Activated naive CD4-positive, alpha-beta T cell treated with anti-CD3 and anti-CD28 coated beads, Interleukin-2, amount 10 ng/mL, durations not matched to agents 7 days and 5 days (primary cell): Measurements from ENCODE around the gene GAS2L2.

ENCODE experiments used
- CTCF ChIA-PET: fragments of 350-600 bp; sonication (Branson Sonifier 250); formaldehyde crosslinking; loops from one replicate; lab custom pipeline; 2021; ENCODE audit warnings: antibody characterized with exemption; lab: Charles Lee
- DNase-seq: peaks from one replicate; pipeline ENCODE4 v3.0.0-alpha.2; 2020
- H3K27ac Mint-ChIP-seq: one replicate; pipeline ENCODE4 v1.8.0; 2021; ENCODE audit warnings: mild to moderate bottlenecking, moderate library complexity, mixed read lengths
- H3K27me3 Mint-ChIP-seq: one replicate; pipeline ENCODE4 v1.8.0; 2021; ENCODE audit warnings: mild to moderate bottlenecking, mixed read lengths
- H3K36me3 Mint-ChIP-seq: one replicate; pipeline ENCODE4 v1.8.0; 2021; ENCODE audit warnings: mixed read lengths
- H3K4me1 Mint-ChIP-seq: one replicate; pipeline ENCODE4 v1.8.0; 2021; ENCODE audit warnings: mixed read lengths
- H3K4me3 Mint-ChIP-seq: one replicate; pipeline ENCODE4 v1.8.0; 2021; ENCODE audit warnings: mild to moderate bottlenecking, moderate library complexity, mixed read lengths
- H3K9me3 Mint-ChIP-seq: one replicate; pipeline ENCODE4 v1.8.0; 2021; ENCODE audit warnings: mixed read lengths

The GAS2L2 gene

DNA sequence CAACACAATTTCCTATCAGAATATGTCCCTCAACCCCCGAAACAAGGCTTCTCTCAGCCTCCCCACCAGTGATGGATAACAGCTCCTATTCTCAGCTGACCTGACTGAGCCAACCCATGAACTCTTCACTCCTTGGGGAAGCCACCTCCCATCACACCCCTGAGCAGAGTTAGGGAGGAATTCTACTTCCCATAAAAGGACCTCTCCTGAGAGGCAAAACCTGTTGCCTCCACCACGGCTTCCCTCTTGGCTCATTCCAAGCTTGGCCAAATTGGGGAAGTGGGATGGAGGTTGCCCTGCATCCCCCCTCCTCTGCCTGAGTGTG lies 27.3 kb downstream of the GAS2L2 start:
- Mint-ChIP-seq H3K27ac (no peak overlapping the region), H3K36me3 (peaks cover 26% of the 10 kb centered on the region)

DNA sequence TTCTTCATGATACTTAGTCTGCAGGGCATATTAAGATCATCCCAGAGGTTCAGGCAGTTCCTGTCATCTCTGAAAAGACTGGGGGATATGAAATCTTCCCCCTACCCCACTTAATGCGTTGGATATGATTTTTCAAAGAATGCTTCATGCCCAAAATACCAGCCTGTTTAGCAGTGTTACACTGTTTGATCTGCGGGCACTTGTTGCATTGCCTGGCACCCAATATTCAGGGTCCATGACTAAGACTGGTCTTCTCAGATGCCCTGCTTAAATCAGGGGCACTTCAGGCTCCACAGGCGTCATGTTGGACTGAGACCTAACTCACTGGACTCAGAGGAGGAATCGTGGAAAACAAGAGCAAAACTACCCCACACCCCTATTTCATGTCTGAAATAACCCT lies 28.0 kb downstream of the GAS2L2 start:
- CTCF ChIA-PET: no interaction called here
- no peak overlapping the region for H3K27ac Mint-ChIP-seq
- H3K36me3 Mint-ChIP-seq: peaks cover 27% of the 10 kb centered on the region
- DNase-seq: no peak
- H3K9me3 Mint-ChIP-seq: no peaks in the 10 kb centered on the region
- H3K4me1 Mint-ChIP-seq: no peaks in the 10 kb centered on the region
- no peaks in the 10 kb centered on the region for H3K27me3 Mint-ChIP-seq
- H3K4me3 Mint-ChIP-seq: no peak overlapping the region

More for the DNA sequence above, 27.3 kb downstream of the GAS2L2 start:
- Mint-ChIP-seq H3K9me3 (no peaks in the 10 kb centered on the region), H3K27me3 (peaks cover 6% of the 10 kb centered on the region), H3K4me3 (no peak overlapping the region), H3K4me1 (peaks cover 5% of the 10 kb centered on the region)
- DNase-seq: no peak
- CTCF ChIA-PET: no interaction called here

DNA sequence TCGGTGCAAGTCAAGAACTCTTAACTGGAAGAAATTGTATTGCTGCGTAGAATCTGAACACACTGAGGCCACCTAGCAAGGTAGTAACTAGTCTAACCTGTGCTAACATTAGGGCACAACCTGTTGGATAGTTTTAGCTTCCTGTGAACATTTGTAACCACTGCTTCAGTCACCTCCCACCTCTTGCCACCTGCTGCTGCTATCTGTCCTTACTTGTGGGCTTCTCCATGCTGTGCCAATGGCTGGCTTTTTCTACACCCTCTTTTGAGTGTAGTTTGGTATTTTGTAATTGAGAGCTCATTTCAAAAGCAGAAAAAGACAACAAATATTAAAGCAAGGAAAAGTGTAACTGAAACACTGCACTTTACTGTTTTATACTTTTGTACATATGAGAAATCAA lies 29.3 kb downstream of the GAS2L2 start:
- peaks cover 33% of the 10 kb centered on the region for H3K36me3 Mint-ChIP-seq
- CTCF ChIA-PET: interaction anchor here (0.8 to 1.4 kb wide), 4 partner anchors 13 to 111 kb away, joined by 3 to 4 read pairs (median 4); no protein-coding TSS in a partner anchor
- no peak overlapping the region for H3K27ac Mint-ChIP-seq
- no peaks in the 10 kb centered on the region for H3K4me1 Mint-ChIP-seq
- DNase-seq: no peak
- H3K27me3 Mint-ChIP-seq: no peaks in the 10 kb centered on the region
- H3K4me3 Mint-ChIP-seq: no peak overlapping the region
- no peaks in the 10 kb centered on the region for H3K9me3 Mint-ChIP-seq

DNA sequence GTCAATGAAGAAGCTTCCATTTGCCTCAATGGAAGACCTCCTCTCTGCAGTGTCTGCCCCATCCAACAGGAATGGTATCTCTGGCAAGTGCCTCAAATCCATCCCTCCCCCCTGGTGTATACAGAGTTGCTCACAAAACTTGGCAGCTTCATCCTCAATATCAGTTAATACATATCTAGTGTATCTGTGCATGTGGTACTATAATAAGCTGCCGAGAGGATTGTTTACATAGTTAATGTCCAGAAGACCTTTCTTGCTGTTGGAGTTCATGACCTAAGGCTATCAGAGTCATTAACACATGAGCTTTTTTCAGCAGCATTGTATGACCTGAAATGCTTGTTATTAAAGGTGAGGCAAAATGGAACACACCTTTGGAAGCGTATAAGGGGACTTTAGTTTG lies 35.6 kb downstream of the GAS2L2 start:
- no peak for DNase-seq
- peaks cover 35% of the 10 kb centered on the region for H3K36me3 Mint-ChIP-seq
- no peak overlapping the region for H3K27ac Mint-ChIP-seq
- no peaks in the 10 kb centered on the region for H3K4me1 Mint-ChIP-seq
- CTCF ChIA-PET: interaction anchor here (1.5 kb wide), 1 partner anchor 104 kb away, joined by 5 read pairs; no protein-coding TSS in a partner anchor
- H3K9me3 Mint-ChIP-seq: no peaks in the 10 kb centered on the region
- H3K4me3 Mint-ChIP-seq: no peak overlapping the region
- no peaks in the 10 kb centered on the region for H3K27me3 Mint-ChIP-seq

DNA sequence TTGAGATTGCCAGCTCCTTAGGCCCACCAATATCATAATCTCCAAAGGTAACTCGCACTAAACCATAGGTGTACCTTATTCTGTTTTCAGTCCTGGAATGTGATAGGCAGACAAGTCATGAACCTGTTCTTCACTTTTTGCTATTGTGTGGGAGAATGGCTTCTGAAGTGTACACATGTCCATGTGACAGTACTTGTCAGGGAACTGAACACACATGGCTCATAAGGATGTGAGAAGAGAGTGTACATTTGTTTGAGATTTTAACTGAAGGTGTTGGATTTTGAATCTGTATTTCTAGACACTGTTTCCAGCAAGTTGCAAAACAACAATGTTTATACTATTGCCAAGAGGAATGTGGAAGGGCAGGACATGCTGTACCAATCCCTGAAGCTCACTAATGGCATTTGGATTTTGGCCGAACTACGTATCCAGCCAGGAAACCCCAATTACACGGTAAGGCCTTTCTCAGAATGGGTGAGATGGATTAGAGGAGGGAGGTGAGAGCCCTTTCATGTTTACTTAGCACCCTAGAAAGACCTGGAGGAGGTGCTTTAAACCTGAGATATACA lies 36.1 kb downstream of the GAS2L2 start:
- no peak for DNase-seq
- H3K9me3 Mint-ChIP-seq: no peaks in the 10 kb centered on the region
- H3K4me3 Mint-ChIP-seq: no peak overlapping the region
- no peaks in the 10 kb centered on the region for H3K27me3 Mint-ChIP-seq
- peaks cover 36% of the 10 kb centered on the region for H3K36me3 Mint-ChIP-seq
- H3K4me1 Mint-ChIP-seq: peaks cover 2% of the 10 kb centered on the region
- CTCF ChIA-PET: interaction anchor here (1.5 kb wide), 1 partner anchor 104 kb away, joined by 5 read pairs; no protein-coding TSS in a partner anchor
- no peak overlapping the region for H3K27ac Mint-ChIP-seq

DNA sequence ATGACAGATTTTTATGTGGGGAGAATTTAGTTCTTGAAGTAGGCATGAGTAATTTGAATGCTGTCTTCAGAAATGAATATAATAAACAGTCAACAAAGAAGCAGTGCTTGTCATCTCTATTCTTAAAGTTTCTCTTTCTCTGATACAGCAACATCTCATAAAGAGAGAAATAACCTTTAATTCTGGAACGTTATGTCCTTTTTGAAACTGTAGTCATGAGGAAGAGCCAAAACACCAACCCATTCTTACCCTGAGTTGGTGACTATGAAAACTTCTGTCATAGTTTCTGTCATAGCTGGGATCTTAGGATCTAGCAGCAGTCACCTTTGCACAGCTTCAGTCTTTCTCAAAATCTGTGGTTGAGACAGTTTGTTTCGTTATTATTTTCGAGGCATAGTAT lies 36.9 kb downstream of the GAS2L2 start:
- Mint-ChIP-seq H3K4me1 (peaks cover 4% of the 10 kb centered on the region), H3K36me3 (peaks cover 35% of the 10 kb centered on the region), H3K4me3 (no peak overlapping the region), H3K27me3 (no peaks in the 10 kb centered on the region), H3K27ac (no peak overlapping the region), H3K9me3 (no peaks in the 10 kb centered on the region)
- no peak for DNase-seq
- CTCF ChIA-PET: no interaction called here

DNA sequence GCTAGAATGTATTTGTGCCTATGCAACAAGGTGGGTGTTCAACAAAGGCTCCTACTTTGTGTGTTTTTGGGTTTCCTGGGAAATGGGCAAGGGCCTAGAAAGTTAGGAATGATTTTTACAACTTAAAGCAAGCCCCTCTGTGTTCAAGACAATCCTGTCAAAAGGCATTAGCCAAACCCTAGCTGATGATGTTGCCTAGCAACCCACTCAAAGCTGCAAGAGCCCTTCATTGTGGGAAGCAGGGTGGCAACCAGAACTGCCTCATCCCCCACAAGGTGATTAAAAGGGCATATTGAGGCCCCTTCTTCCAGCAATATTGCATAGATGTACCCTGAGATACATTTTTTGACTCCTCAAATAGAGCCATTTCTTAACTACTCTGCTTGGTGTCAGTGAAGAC lies 37.6 kb downstream of the GAS2L2 start:
- Mint-ChIP-seq H3K9me3 (no peaks in the 10 kb centered on the region), H3K36me3 (peaks cover 36% of the 10 kb centered on the region), H3K27me3 (no peaks in the 10 kb centered on the region), H3K4me1 (peaks cover 5% of the 10 kb centered on the region), H3K4me3 (no peak overlapping the region), H3K27ac (no peak overlapping the region)
- CTCF ChIA-PET: interaction anchor here (1.0 kb wide), 1 partner anchor 32 kb away, joined by 4 read pairs; no protein-coding TSS in a partner anchor
- no peak for DNase-seq

DNA sequence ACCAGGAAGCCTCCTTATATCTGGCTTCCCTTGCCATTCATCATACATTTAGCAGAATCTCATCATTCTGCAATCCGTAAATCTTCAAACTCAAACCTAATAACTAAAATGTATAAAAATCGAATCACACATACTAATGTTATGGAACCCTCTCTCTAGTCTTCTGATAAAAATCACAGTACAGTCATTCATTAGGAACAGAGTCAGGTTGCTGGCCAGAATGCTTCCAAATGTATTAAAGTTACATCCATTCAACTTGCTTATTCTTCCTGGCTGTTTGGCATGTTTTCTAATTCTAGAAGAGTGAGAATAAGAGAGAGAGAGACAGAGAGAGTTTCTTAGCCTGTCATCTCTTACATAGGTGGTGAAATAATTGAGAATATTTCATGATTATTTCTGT lies 38.1 kb downstream of the GAS2L2 start:
- Mint-ChIP-seq H3K27me3 (no peaks in the 10 kb centered on the region), H3K9me3 (no peaks in the 10 kb centered on the region), H3K4me3 (no peak overlapping the region), H3K4me1 (peaks cover 5% of the 10 kb centered on the region), H3K36me3 (peaks cover 37% of the 10 kb centered on the region), H3K27ac (no peak overlapping the region)
- DNase-seq: no peak
- CTCF ChIA-PET: interaction anchor here (1.0 kb wide), 1 partner anchor 33 kb away, joined by 4 read pairs; no protein-coding TSS in a partner anchor

DNA sequence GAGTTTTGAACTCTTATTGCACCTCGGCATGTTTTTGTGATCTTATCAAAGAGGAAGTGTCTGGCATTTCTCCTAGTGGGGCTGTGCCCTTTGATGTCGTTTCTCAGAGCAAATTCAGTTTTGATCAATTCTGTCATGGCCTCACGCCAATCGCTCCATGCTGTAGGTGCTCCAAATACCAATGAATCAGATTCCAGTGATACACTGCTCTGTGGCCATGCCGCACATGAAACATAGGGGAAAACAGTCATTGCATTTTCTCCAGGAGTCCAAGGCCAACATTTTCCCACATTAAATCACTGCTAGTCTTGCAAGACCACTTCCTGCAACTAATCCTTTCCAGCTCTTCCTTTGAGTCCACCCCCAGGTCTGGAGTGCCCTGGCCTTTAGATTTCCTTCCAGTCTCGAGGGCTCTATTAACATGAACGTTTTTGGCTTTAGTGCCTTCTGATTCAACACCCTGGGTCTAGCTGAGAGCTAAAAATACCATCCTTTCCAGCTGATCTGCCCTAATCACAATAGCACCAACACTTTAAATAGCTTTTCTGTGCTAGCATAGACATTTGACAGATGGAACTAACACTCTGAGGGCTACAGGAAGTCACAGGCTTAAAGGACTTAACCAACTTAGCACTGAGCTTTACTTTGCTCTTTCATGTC lies 39.8 kb downstream of the GAS2L2 start:
- CTCF ChIA-PET: interaction anchor here (0.6 kb wide), 1 partner anchor 71 kb away, joined by 3 read pairs; no protein-coding TSS in a partner anchor
- Mint-ChIP-seq H3K27ac (no peak overlapping the region), H3K4me1 (peaks cover 16% of the 10 kb centered on the region), H3K27me3 (no peaks in the 10 kb centered on the region), H3K9me3 (no peaks in the 10 kb centered on the region), H3K4me3 (no peak overlapping the region), H3K36me3 (peaks cover 33% of the 10 kb centered on the region)
- DNase-seq: no peak

DNA sequence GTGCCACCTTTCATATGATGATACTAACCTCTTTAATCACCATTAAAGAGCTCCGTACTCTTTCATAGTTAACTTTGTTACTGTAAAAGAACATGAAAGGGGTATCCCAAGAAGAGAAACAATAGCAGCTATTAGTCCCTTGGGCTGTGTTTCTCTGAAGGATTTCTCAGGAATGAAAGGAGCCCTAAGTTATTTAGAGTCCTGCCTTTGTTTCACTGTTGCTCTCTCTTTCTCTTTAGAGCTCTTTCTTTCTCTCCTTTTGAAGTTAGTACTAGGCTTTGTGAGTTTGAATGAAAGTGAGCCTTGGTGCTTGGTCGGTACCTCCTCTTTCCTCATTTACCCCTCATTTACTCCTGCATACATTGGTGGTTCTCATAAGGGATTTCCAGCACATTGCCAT lies 42.1 kb downstream of the GAS2L2 start:
- DNase-seq: no peak
- Mint-ChIP-seq H3K9me3 (no peaks in the 10 kb centered on the region), H3K27me3 (no peaks in the 10 kb centered on the region), H3K36me3 (peaks cover 17% of the 10 kb centered on the region), H3K27ac (no peak overlapping the region), H3K4me3 (no peak overlapping the region), H3K4me1 (peaks cover 16% of the 10 kb centered on the region)
- CTCF ChIA-PET: interaction anchor here (1.2 kb wide), 1 partner anchor 13 kb away, joined by 4 read pairs; no protein-coding TSS in a partner anchor

DNA sequence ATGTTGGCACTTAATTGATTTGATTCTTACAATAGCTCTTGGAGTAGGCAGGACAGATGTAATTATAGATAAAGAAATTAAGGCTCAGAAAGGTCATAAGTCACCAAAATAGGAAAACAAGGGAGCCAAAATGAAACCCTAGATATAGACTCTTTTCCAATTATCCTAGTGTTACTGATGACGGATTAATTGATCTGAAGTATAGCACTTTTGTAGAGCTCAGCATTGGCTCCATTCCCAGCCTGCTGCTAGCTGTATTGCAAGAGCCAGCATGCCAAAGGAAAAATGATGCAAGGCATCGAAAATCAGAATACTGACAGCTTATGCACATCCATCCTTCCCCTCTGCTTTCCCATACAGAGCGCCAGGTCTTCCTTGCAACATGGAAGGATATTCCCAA lies 43.2 kb downstream of the GAS2L2 start:
- Mint-ChIP-seq H3K9me3 (no peaks in the 10 kb centered on the region), H3K4me1 (peaks cover 20% of the 10 kb centered on the region), H3K4me3 (no peak overlapping the region), H3K27ac (no peak overlapping the region), H3K36me3 (peaks cover 17% of the 10 kb centered on the region), H3K27me3 (no peaks in the 10 kb centered on the region)
- no peak for DNase-seq
- CTCF ChIA-PET: interaction anchor here (0.7 to 1.8 kb wide), 2 partner anchors 40 to 97 kb away, joined by 3 to 4 read pairs; no protein-coding TSS in a partner anchor

DNA sequence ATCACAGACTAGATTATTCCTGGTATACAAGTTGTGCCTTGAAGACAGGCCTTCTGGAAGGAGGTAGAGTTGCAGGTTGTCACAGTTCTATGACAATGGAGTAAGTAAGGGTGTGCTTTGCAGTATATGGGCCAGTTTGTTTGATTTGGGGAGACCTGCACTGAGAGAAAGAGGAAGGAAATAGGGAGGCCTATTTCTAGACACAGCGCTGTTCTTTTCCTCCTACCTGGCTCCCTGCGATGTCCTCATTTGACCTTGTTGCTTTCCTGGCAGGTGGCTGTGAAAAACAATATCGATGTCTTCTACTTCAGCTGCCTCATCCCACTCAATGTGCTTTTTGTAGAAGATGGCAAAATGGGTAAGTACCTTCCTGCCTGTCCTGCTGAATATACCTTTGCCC lies 44.1 kb downstream of the GAS2L2 start:
- Mint-ChIP-seq H3K36me3 (peaks cover 17% of the 10 kb centered on the region), H3K4me3 (no peak overlapping the region), H3K4me1 (peaks cover 20% of the 10 kb centered on the region), H3K27ac (peak overlapping the region; percentile 6), H3K9me3 (no peaks in the 10 kb centered on the region), H3K27me3 (no peaks in the 10 kb centered on the region)
- DNase-seq: no peak
- CTCF ChIA-PET: interaction anchor here (1.2 to 1.8 kb wide), 2 partner anchors 38 to 96 kb away, joined by 3 to 4 read pairs; no protein-coding TSS in a partner anchor

DNA sequence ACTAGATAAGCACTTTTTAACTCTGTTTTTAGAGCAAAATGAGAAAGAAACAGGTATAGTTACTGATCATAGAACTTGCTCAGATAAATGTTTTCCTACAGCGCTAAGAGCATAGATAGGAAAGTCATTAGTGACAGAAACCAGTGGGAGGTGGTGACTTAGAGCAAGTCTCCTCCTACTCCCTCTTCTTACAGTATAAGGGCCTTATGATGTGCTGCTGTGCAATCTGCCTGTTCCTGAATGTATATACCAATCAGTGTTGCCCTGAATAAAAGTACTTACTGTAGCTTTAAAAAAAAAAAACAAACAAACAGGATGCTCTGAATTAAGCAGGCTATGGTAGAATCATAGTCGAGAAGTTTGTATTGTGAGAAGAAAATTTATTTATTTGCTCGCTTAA lies 44.9 kb downstream of the GAS2L2 start:
- CTCF ChIA-PET: interaction anchor here (1.2 kb wide), 1 partner anchor 39 kb away, joined by 3 read pairs; no protein-coding TSS in a partner anchor
- Mint-ChIP-seq H3K27me3 (no peaks in the 10 kb centered on the region), H3K9me3 (no peaks in the 10 kb centered on the region), H3K27ac (no peak overlapping the region), H3K4me3 (no peak overlapping the region), H3K36me3 (peaks cover 17% of the 10 kb centered on the region), H3K4me1 (peaks cover 20% of the 10 kb centered on the region)
- DNase-seq: no peak

DNA sequence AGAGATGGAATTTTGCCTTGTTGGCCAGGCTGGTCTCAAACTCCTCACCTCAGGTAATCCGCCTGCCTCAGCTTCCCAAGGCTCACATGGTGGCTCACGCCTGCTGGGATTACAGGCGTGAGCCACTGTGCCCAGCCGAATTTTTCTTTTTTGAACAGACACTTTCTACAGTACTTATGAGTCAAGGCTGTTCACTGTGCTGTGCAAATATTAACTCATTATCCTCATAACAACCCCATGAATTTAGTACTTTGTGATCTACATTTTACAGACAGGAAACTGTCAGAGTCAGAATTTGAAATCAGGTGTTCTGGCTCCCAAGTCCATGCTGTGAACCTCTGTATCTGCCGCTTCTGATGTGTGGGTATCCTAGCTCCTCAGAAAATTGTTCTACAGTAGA lies 47.3 kb downstream of the GAS2L2 start:
- H3K36me3 Mint-ChIP-seq: peaks cover 22% of the 10 kb centered on the region

More for the DNA sequence above, 47.3 kb downstream of the GAS2L2 start:
- CTCF ChIA-PET: interaction anchor here (2.6 kb wide), 1 partner anchor 58 kb away, joined by 8 read pairs; no protein-coding TSS in a partner anchor
- Mint-ChIP-seq H3K27me3 (no peaks in the 10 kb centered on the region), H3K4me1 (peaks cover 15% of the 10 kb centered on the region), H3K27ac (no peak overlapping the region), H3K4me3 (no peak overlapping the region), H3K9me3 (no peaks in the 10 kb centered on the region)
- DNase-seq: no peak
